Measurements from ENCODE around the gene PI16.
"Not testable (repeated sequence)": the region's sequence is repeated elsewhere in the genome, so short reads cannot be mapped to it uniquely, and the experiment has no call there.

Gene PI16

GRCh38 chr6:36976509-36976908 is 22.0 kb downstream of the PI16 start:
- DNase-seq: no peak

GRCh38 chr6:36976931-36977330 is 22.4 kb downstream of the PI16 start:
- no peak for DNase-seq

- no peak for DNase-seq
Measured at GRCh38 chr6:36977470-36977941, 23.0 kb downstream of the PI16 start.

- DNase-seq: no peak
Measured at GRCh38 chr6:36978421-36979346, 24.1 kb downstream of the PI16 start.

- no peak for DNase-seq
Measured at GRCh38 chr6:36979347-36979742, 24.8 kb downstream of the PI16 start.

DNA sequence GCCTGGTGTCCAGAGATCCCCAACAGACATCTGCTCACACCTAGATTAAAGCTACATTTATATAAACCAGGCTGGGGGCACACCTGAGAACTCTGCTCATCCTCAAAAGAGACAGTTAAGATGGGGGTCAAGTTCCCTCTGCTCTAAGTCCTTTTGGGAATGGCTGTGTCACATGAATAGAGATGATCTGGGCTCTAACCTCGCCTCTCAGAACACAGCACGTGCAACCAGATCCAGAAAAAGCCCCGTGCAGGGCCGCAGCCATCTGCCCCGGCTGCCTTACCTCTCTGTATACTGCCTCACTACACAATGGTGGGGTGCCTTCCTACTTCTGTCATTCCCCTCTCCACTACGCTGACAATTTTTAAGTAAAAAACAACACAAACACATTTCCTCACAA is 25.6 kb downstream of the PI16 start:
- DNase-seq: no peak

GRCh38 chr6:36980876-36981619 is 26.5 kb downstream of the PI16 start:
- no peak for DNase-seq

GRCh38 chr6:36983538-36983937 is 29.0 kb downstream of the PI16 start:
- DNase-seq: no peak

DNA sequence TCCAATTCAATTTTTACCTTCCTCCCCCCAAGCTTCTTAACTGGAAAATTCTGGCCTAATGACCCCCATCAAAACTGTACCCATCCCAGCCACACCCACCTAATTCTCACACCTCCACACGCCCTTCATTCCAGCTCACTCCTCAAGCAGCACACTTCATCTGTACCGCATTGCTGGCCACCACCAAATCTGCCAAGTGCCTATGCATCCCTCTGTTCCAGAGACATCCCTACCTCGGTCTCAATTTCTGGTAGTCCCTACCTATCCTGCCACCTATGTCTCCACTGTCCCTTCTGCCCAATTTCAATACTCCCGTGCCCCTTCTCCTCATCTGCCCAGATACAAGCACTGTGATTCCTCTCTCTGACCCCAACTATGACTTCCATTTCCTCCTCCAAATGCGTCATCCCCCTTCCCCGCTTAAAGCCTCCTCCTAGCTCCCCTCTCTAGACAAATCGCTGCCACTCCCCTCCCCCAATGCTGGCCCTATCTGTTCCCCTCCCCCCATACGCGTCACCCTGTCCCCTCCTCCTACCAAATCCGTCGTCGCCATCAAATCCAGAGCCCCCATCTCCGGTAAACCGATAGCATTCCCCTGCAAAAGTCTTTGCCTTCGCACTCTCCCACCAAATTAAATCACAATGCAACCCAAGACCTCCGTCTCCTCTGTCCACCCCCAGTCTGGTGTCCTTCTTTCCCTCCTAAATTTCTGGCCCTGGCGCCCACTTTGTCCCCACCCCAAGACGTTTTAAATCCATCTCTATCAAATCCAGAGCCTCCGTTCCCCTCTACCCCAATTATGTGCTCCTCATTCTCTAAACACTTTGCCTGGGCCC is 30.3 kb downstream of the PI16 start:
- DNase-seq: peak; percentile 47

DNA sequence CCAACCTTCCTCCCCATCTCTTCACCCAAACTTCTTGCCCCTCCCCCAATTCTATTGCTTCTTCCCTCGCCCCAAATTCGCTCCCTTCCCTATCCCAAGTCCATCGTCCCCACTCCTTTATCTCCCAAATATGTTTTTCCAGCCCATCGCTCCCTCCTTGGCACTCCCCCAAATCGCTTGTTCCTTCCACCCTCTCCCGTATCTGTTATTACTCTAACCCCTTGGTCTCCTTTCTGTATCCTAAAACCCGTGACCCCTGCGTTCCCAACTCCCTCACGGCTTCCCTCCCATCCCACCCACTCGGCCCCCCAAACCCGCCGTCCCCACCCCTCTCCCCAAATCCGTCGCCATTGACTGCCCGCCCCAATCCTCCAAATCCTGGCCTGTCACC is 30.9 kb downstream of the PI16 start:
- DNase-seq: no peak

- DNase-seq: peak; percentile 83
Measured at GRCh38 chr6:36985808-36986703, 31.5 kb downstream of the PI16 start, which contains the start of gene MTCH1. TSS of gene MTCH1 (minus strand) at chr6:36986196. CDS start at chr6:36986173, 23 bp downstream.

GRCh38 chr6:36986704-36987047 is 32.1 kb downstream of the PI16 start:
- no peak for DNase-seq

- DNase-seq: no peak
Measured at GRCh38 chr6:36989264-36989663, 34.7 kb downstream of the PI16 start.

- not testable (repeated sequence) for DNase-seq
Measured at GRCh38 chr6:36990401-36990800, 35.9 kb downstream of the PI16 start.

GRCh38 chr6:36997811-36998722 is 43.5 kb downstream of the PI16 start:
- no peak for DNase-seq

DNA sequence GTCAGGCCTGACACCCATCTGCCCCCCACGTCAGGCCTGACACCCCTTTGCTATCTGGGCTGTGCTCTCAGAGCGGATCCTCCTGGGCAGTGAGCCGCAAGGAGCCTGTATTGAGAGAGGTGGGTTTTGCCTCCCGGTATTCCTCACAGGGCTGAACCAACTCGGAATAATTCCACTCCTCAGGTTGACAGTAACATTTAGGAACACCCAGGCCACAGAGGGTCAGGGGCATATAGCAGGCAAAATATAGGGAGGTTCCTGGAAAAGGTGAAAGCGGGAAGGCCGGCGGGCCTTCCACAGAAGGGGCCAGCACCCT is 44.1 kb downstream of the PI16 start:
- DNase-seq: no peak

- DNase-seq: no peak
Measured at GRCh38 chr6:36999061-36999750, 44.7 kb downstream of the PI16 start.

DNA sequence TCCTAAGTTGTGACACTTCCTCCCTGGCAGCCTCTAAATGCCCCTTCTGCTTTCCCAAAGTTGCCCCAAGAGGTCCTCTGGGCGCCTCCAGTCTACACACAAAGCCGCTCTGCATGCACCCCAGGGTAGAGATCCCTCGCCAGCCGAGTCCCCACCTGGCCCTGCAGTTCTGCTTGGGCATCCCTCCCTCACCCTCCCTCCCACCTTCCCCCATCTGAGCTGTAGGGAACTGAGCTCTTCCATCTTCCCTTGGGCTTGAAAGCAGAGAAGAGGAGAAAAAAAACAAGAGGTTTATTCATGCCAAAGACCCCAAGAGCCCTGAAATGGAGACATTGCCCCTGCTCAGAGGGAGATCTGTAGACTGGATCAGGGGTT is 45.2 kb downstream of the PI16 start:
- no peak for DNase-seq

- no peak for DNase-seq
Measured at GRCh38 chr6:37004044-37004980, 49.8 kb downstream of the PI16 start.

Measured in effector CD4-positive, alpha-beta T cell (primary cell).